HL-60 (cell line): ENCODE measurements around the gene TIE1.

Experiments
- CTCF ChIP-seq: IDR thresholded peaks from one replicate; pipeline ENCODE4 v1.5.1; 2011; ENCODE audit warnings: low read length, control low read depth, inconsistent platforms; ENCODE audit not compliant: insufficient read depth
- GABPA ChIP-seq: IDR thresholded peaks from 2 replicates; pipeline ENCODE4 v1.6.1; 2012; ENCODE audit warnings: low read depth
- POLR2AphosphoS5 ChIP-seq: IDR thresholded peaks from 2 replicates; pipeline ENCODE4 v1.6.1; 2012; ENCODE audit warnings: low read depth
- REST ChIP-seq: IDR thresholded peaks from 2 replicates; pipeline ENCODE4 v1.6.1; 2012; ENCODE audit warnings: low read depth; ENCODE audit not compliant: insufficient replicate concordance
- SPI1 ChIP-seq: IDR thresholded peaks from 2 replicates; pipeline ENCODE4 v1.6.1; 2012; ENCODE audit warnings: low read depth, mild to moderate bottlenecking, borderline replicate concordance

- TF ChIP-seq CTCF (no peak), POLR2AphosphoS5 (no peak), REST (no peak), GABPA (no peak), SPI1 (no peak)
These were observed 10.7 kb downstream of the TIE1 start for GRCh38 chr1:43311521-43311920.
